Measurements from ENCODE around the gene GTSE1.

- TF ChIP-seq POLR2AphosphoS5 (IDR thresholded peaks at IDR 0.05) (no peak), POLR2A (IDR thresholded peaks at IDR 0.05) (no peak), CTCF (IDR thresholded peaks at IDR 0.05) (no peak)
Measured at GRCh38 chr22:46360097-46360496, 63.4 kb downstream of the GTSE1 start.
